ENCODE results near the gene PON1. TPM values are rescaled to one million over a fixed set of nuclear protein-coding genes. Genes with fewer than 3 reads are reported as not detected.

PON1 gene
- total and polyA plus RNA-seq, 2 of the 8 experiments (the other 6 are each of a cell fraction or from before 2014, with no cell fraction given) = not detected

GRCh38 chr7:95317546-95317945, 6.8 kb downstream of the PON1 start (continued):
- no peak for TF ChIP-seq CHD7 (IDR thresholded peaks at IDR 0.05; ENCODE audit: insufficient replicate concordance, low read length)
- TF ChIP-seq KDM5A (IDR thresholded peaks at IDR 0.05; ENCODE audit: low read length) = no peak
- no peak for TF ChIP-seq E2F6 (IDR thresholded peaks at IDR 0.05)
- TF ChIP-seq EZH2 (IDR thresholded peaks at IDR 0.05; ENCODE audit: low read depth, low read length, severe bottlenecking) = no peak
- TF ChIP-seq RXRA (IDR thresholded peaks at IDR 0.05; ENCODE audit: insufficient read depth, low read depth, low read length) = no peak
- no peak for TF ChIP-seq MAFK (IDR thresholded peaks at IDR 0.05; ENCODE audit: low read depth, low read length)
- no peak for TF ChIP-seq CHD1 (IDR thresholded peaks at IDR 0.05; ENCODE audit: low read depth, low read length)
- TF ChIP-seq BRCA1 (IDR thresholded peaks at IDR 0.05; ENCODE audit: low read depth, low read length) = no peak

Measured in H1 (cell line).